GM23338 (cell line): ENCODE results near the gene SRPK1.

Experiments used
- CREB1 ChIP-seq: fragments of 250-450 bp; sonication (Bioruptor Pico); IDR thresholded peaks from 2 replicates; pipeline ENCODE4 v1.5.0; 2020; ENCODE audit warnings: low read depth, mild to moderate bottlenecking, moderate library complexity
- CTCF ChIP-seq, 2 experiments: fragments of 200-600 bp in 1 of 2; sonication (generic) in 1 of 2; conservative IDR thresholded peaks; 2 replicates each; pipeline versions ENCODE4 v1.5.1 to v1.6.1; 2016 to 2017; ENCODE audit warnings: antibody characterized with exemption in 2 of 2, low read depth in 2 of 2, mild to moderate bottlenecking in 2 of 2, moderate library complexity in 1 of 2
- EZH2 ChIP-seq: fragments of 200-600 bp; sonication (generic); IDR thresholded peaks from one replicate; pipeline ENCODE4 v1.8.0; 2017; ENCODE audit warnings: antibody characterized with exemption, mild to moderate bottlenecking, low read depth; ENCODE audit not compliant: unreplicated experiment
- POLR2AphosphoS5 ChIP-seq: IDR thresholded peaks from 2 replicates; pipeline ENCODE4 v1.6.1; 2016; ENCODE audit warnings: antibody characterized with exemption, low read depth
- REST ChIP-seq: IDR thresholded peaks from one replicate; pipeline ENCODE4 v1.6.1; 2018; ENCODE audit warnings: antibody characterized with exemption; ENCODE audit not compliant: unreplicated experiment

GRCh38 chr6:35786810-35787209 lies 134.1 kb downstream of the SRPK1 start:
- TF ChIP-seq CTCF (conservative IDR thresholded peaks at IDR 0.05; ENCODE audit: low read depth in 2 of 2) (no peak), REST (no peak), POLR2AphosphoS5 (no peak), EZH2 (no peak), CREB1 (CRISPR knock-in tag) (no peak)
